Skeletal muscle cell (primary cell): Measurements from ENCODE around the gene FAM72D.
A peak's percentile ranks its signal among the peaks of the same experiment; 100 is the strongest.
"Not testable (repeated sequence)": the region's sequence is repeated elsewhere in the genome, so short reads cannot be mapped to it uniquely, and the experiment has no call there.

Source experiments
- DNase-seq: peaks from one replicate; pipeline ENCODE4 v3.0.0-alpha.2; 2010; ENCODE audit warnings: low read depth
- H3K4me3 ChIP-seq: 2 replicates; pipeline ENCODE4 v1.5.1; 2011; ENCODE audit warnings: low read depth, mild to moderate bottlenecking, control low read depth, low read length, moderate library complexity

The FAM72D gene

GRCh38 chr1:145095284-145096057 lies at the start of gene FAM72D, which contains the start of gene SRGAP2B:
FAM72D (plus strand) TSS chr1:145095974; CDS start chr1:145096848, 874 bp downstream.
SRGAP2B (minus strand) TSS chr1:145095328; CDS start chr1:145092901, 2,427 bp downstream.
- DNase-seq = not testable (repeated sequence)
- peak within 1 kb of the TSS; percentile 41 for H3K4me3 ChIP-seq

GRCh38 chr1:145047553-145047952 lies 48.2 kb upstream of the FAM72D start:
- H3K4me3 ChIP-seq, DNase-seq: not testable (repeated sequence)

- DNase-seq, H3K4me3 ChIP-seq: not testable (repeated sequence)
Observed at GRCh38 chr1:145048181-145048856, 47.5 kb upstream of the FAM72D start.

- not testable (repeated sequence) for H3K4me3 ChIP-seq, DNase-seq
Observed at GRCh38 chr1:145052019-145052776, 43.6 kb upstream of the FAM72D start.

GRCh38 chr1:145053428-145053827 lies 42.3 kb upstream of the FAM72D start:
- not testable (repeated sequence) for H3K4me3 ChIP-seq, DNase-seq

- H3K4me3 ChIP-seq, DNase-seq: not testable (repeated sequence)
Observed at GRCh38 chr1:145055217-145055760, 40.5 kb upstream of the FAM72D start.

- not testable (repeated sequence) for H3K4me3 ChIP-seq, DNase-seq
Observed at GRCh38 chr1:145058184-145058583, 37.6 kb upstream of the FAM72D start.

- not testable (repeated sequence) for H3K4me3 ChIP-seq, DNase-seq
Observed at GRCh38 chr1:145063285-145063684, 32.5 kb upstream of the FAM72D start.

GRCh38 chr1:145063941-145064648 lies 31.7 kb upstream of the FAM72D start:
- not testable (repeated sequence) for DNase-seq, H3K4me3 ChIP-seq

- H3K4me3 ChIP-seq, DNase-seq: not testable (repeated sequence)
Observed at GRCh38 chr1:145065194-145065826, 30.5 kb upstream of the FAM72D start.

- not testable (repeated sequence) for DNase-seq, H3K4me3 ChIP-seq
Observed at GRCh38 chr1:145066486-145066885, 29.3 kb upstream of the FAM72D start.

GRCh38 chr1:145071569-145071968 lies 24.2 kb upstream of the FAM72D start:
- H3K4me3 ChIP-seq, DNase-seq: not testable (repeated sequence)

- not testable (repeated sequence) for H3K4me3 ChIP-seq, DNase-seq
Observed at GRCh38 chr1:145074021-145074559, 21.7 kb upstream of the FAM72D start.

GRCh38 chr1:145076877-145077276 lies 18.9 kb upstream of the FAM72D start:
- not testable (repeated sequence) for H3K4me3 ChIP-seq, DNase-seq

- H3K4me3 ChIP-seq, DNase-seq: not testable (repeated sequence)
Observed at GRCh38 chr1:145077872-145078786, 17.6 kb upstream of the FAM72D start.

- H3K4me3 ChIP-seq, DNase-seq: not testable (repeated sequence)
Observed at GRCh38 chr1:145078787-145079370, 16.9 kb upstream of the FAM72D start.

GRCh38 chr1:145079737-145080136 lies 16.0 kb upstream of the FAM72D start:
- not testable (repeated sequence) for DNase-seq, H3K4me3 ChIP-seq
